Choroid plexus epithelial cell (primary cell): ENCODE results near the gene RNLS.

Experiments used
- DNase-seq: peaks from one replicate; pipeline ENCODE4 v3.0.0-alpha.2; 2010; ENCODE audit warnings: low read depth
- H3K4me3 ChIP-seq: 2 replicates; pipeline ENCODE4 v1.5.1; 2011; ENCODE audit warnings: low read depth, mild to moderate bottlenecking, control low read depth, low read length, moderate library complexity
- CTCF ChIP-seq: conservative IDR thresholded peaks from 2 replicates; pipeline ENCODE4 v1.5.1; 2011; ENCODE audit warnings: low read depth, mild to moderate bottlenecking, control low read depth, inconsistent platforms, low read length, moderate library complexity

The RNLS gene

DNA sequence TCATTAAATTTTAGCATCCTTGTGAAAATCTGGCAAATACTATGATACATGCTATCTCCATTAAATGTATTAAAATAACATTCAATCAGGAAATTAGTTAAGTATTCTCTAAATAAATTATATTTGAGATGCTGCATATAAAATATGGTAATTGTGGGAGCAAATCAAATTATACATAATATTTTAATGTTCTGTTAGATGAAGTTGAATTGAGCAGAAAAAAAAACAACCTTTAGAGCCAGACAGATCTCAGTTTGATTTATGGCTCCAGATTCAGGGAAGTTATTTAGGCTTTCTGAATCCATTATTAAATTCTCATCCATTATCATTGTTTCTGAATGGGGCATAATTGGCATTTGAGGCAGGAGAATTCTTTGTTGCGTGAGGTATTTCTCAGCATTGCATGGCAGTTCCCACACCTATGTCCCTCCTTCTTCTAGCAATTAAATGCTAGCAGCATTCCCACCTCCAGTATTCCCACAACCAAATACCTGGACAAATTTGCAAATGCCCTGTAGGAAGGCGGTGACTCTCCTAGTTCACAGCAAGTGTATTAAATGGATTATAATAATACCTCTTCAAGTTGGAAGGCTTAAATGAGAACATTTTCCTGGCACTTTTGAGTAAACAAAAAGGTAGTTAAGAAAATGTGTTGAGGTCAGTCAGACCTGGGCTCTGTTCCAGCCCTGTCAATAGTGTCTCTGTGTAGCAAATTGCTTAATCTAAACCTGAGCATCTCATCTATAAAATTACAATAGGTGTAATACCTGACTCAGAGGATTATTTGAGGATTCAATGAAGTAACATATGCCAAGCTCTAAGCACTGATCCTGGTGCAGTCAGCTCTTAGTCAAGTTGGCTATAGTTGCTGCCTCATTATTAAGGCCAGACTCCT lies 108.9 kb downstream of the RNLS start:
- DNase-seq: peak; percentile 25
- no peak for TF ChIP-seq CTCF
- no peak overlapping the region for H3K4me3 ChIP-seq

- no peak for DNase-seq
- no peak overlapping the region for H3K4me3 ChIP-seq
- TF ChIP-seq CTCF: no peak
Observed at GRCh38 chr10:88472540-88472939, 110.6 kb downstream of the RNLS start.

DNA sequence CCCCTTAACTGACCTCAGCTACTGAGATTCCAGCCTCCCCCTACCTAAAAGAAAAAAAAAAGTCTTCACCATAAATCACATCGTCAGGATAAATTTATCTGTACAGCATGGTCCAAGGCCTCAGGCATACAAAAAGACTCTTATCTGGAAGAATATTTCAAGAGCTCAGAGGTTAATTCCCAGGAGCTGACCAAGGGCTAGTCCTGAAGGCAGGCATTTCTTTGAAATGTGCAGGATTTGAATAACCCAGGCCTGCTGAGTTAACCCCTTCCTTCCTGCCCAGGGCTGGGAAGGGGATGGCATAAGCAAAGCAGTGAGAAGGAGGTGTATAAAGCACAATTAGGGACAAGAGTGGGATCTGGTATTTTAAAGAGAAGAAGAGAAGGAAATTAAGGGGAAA lies 111.2 kb downstream of the RNLS start:
- no peak for TF ChIP-seq CTCF
- DNase-seq: no peak
- no peak overlapping the region for H3K4me3 ChIP-seq

DNA sequence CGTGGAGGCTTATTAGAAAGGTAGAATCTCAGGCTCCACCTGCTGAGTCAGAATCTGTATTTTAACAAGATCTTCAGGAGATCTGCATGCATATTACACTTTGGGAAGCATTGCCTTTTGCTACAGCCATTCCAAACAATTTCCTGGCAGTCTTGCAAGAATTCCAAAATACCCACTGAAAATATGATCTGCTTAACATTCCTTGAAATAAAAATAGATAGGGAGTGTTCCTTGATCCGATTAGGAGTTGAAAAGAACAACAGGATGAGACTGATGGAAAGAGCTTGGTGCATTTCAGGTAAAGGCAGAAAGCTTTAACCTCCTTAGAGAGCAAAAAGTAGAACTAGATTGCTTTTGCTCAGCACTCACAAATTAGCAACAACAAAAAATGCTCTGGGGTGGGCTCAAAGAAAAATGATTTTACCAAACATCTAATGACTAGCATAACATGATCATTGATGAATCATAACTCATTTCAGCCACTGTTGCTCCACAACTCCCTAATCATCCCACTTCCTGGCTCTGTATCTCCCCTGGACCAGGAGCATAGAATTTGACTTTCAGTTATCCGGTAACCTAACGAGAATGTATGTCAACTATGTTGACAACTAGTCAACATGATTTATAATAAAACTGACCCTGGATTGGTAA lies 115.2 kb downstream of the RNLS start:
- no peak for DNase-seq
- H3K4me3 ChIP-seq: no peak overlapping the region
- no peak for TF ChIP-seq CTCF

- no peak for DNase-seq
- no peak for TF ChIP-seq CTCF
Observed at GRCh38 chr10:88466786-88467185, 116.3 kb downstream of the RNLS start.

DNA sequence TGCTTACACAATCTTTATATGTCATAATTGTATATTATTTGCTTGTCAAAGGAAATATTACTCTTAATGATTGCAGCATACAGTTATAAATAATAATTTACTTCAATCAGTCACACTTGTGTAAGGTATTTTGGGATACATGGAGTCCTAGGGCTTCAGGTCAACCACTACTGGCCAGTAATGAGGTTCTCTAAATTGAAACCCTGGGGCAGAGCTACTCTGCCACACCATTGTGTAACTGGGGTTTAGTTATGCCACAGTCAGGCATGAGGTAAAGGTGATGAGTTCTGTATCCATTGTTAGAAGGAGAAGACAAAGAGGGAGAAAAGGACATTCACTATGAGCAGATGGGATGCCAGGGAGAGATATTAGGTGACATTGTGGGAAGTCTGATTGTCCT lies 117.4 kb downstream of the RNLS start:
- DNase-seq: no peak
- TF ChIP-seq CTCF: no peak
- H3K4me3 ChIP-seq: no peak overlapping the region

More at GRCh38 chr10:88466786-88467185, 116.3 kb downstream of the RNLS start:
- no peak overlapping the region for H3K4me3 ChIP-seq

- H3K4me3 ChIP-seq: no peak overlapping the region
- DNase-seq: no peak
- no peak for TF ChIP-seq CTCF
Observed at GRCh38 chr10:88463811-88464210, 119.3 kb downstream of the RNLS start.
